SK-N-SH (cell line): ENCODE data around the gene DDIT4. TPM values are rescaled to one million over a fixed set of nuclear protein-coding genes. Genes with fewer than 3 reads are reported as not detected.

Experiments
- CTCF ChIA-PET: fragments of 300-600, 350-600 bp; formaldehyde crosslinking; extraction: SDS; loops from one replicate; lab custom pipeline; 2021; lab: Yijun Ruan, JAX
- POLR2A ChIA-PET: fragments of 350-600 bp; sonication (Branson Sonifier 250); formaldehyde crosslinking; extraction: SDS; loops from one replicate; lab custom pipeline; 2020; ENCODE audit warnings: antibody characterized with exemption, inconsistent platforms; lab: Yijun Ruan, JAX
- DNase-seq: peaks from one replicate; pipeline ENCODE4 v3.0.0; 2012
- H2AFZ ChIP-seq: fragments of 200-600 bp; sonication (generic); 2 replicates; pipeline ENCODE4 v1.8.1; 2016; ENCODE audit warnings: antibody characterized with exemption, mild to moderate bottlenecking, low read depth
- H3F3A ChIP-seq: fragments of 200-600 bp; sonication (generic); replicated peaks from 2 replicates; pipeline ENCODE3; 2016; ENCODE audit warnings: antibody characterized with exemption, mild to moderate bottlenecking; ENCODE audit not compliant: insufficient read depth
- H3K27ac ChIP-seq, 2 experiments: fragments of 200-500 bp in 1 of 2; fragments of 200-600 bp in 1 of 2; sonication (Bioruptor generic) in 1 of 2; sonication (generic), shearing (Covaris generic) in 1 of 2; 2 replicates each; pipeline versions ENCODE4 v1.5.1 to v1.6.1; 2014 to 2016; ENCODE audit warnings: low read depth in 2 of 2, inconsistent platforms in 1 of 2, low read length in 1 of 2, mild to moderate bottlenecking in 1 of 2, mixed read lengths in 1 of 2
- H3K27me3 ChIP-seq: fragments of 200-600 bp; sonication (generic), shearing (Covaris generic); 2 replicates; pipeline ENCODE4 v1.6.1; 2016; ENCODE audit warnings: mixed run types; ENCODE audit not compliant: insufficient read depth
- H3K36me3 ChIP-seq, 2 experiments: fragments of 200-500 bp in 1 of 2; fragments of 200-600 bp in 1 of 2; sonication (Bioruptor generic) in 1 of 2; sonication (generic) in 1 of 2; replicated peaks in 1 of 2; 2 replicates each; pipeline versions ENCODE3 to v1.5.1; 2014 to 2016; ENCODE audit warnings: low read length in 1 of 2, mild to moderate bottlenecking in 1 of 2; ENCODE audit not compliant: insufficient read depth in 2 of 2, control insufficient read depth in 1 of 2
- H3K4me1 ChIP-seq, 2 experiments: fragments of 200-500 bp in 1 of 2; fragments of 200-600 bp in 1 of 2; sonication (Bioruptor generic) in 1 of 2; sonication (generic), shearing (Covaris generic) in 1 of 2; 2 replicates each; pipeline versions ENCODE4 v1.5.1 to v1.6.1; 2014 to 2016; ENCODE audit warnings: low read depth in 1 of 2, low read length in 1 of 2, mixed run types in 1 of 2; ENCODE audit not compliant: insufficient read depth in 2 of 2, control insufficient read depth in 1 of 2
- H3K4me2 ChIP-seq: fragments of 200-600 bp; sonication (generic), shearing (Covaris generic); 2 replicates; pipeline ENCODE4 v1.6.1; 2017; ENCODE audit warnings: mixed run types
- H3K4me3 ChIP-seq, 2 experiments: fragments of 200-500 bp in 1 of 2; fragments of 200-600 bp in 1 of 2; sonication (Bioruptor generic) in 1 of 2; sonication (generic), shearing (Covaris generic) in 1 of 2; 2 replicates each; pipeline versions ENCODE4 v1.5.1 to v1.8.1; 2014 to 2016; ENCODE audit warnings: low read depth in 2 of 2, inconsistent platforms in 1 of 2, low read length in 1 of 2, mild to moderate bottlenecking in 1 of 2, mixed read lengths in 1 of 2, moderate library complexity in 1 of 2
- H3K79me2 ChIP-seq: fragments of 200-600 bp; sonication (generic); 2 replicates; pipeline ENCODE4 v1.8.1; 2017; ENCODE audit warnings: mild to moderate bottlenecking; ENCODE audit not compliant: insufficient read depth
- H3K9ac ChIP-seq: fragments of 200-600 bp; sonication (generic); 2 replicates; pipeline ENCODE4 v1.6.1; 2017; ENCODE audit warnings: mixed run types
- H3K9me2 ChIP-seq: fragments of 200-600 bp; sonication (generic); 2 replicates; pipeline ENCODE4 v1.6.1; 2017; ENCODE audit warnings: mixed run types
- H3K9me3 ChIP-seq: fragments of 200-600 bp; sonication (generic); 2 replicates; pipeline ENCODE4 v1.6.1; 2017; ENCODE audit warnings: mixed run types, mild to moderate bottlenecking, moderate library complexity
- H4K20me1 ChIP-seq: fragments of 200-600 bp; sonication (generic); 2 replicates; pipeline ENCODE4 v1.6.1; 2017; ENCODE audit warnings: mild to moderate bottlenecking, mixed run types; ENCODE audit not compliant: insufficient read depth
- ELF1 ChIP-seq: IDR thresholded peaks from 2 replicates; pipeline ENCODE4 v1.4.0; 2012
- EP300 ChIP-seq, 2 experiments: IDR thresholded peaks; 2 replicates each; pipeline versions ENCODE4 v1.4.0 to v1.6.1; 2012; ENCODE audit warnings: borderline replicate concordance in 1 of 2, low read depth in 1 of 2, low read length in 1 of 2
- EZH2phosphoT487 ChIP-seq: fragments of 200-600 bp; sonication (generic); IDR thresholded peaks from 2 replicates; pipeline ENCODE4 v1.6.1; 2017; ENCODE audit warnings: low read depth, mixed run types, mild to moderate bottlenecking, antibody characterized with exemption, moderate library complexity, borderline replicate concordance
- FOXJ3 ChIP-seq: sonication (generic); formaldehyde crosslinking; IDR thresholded peaks from 2 replicates; pipeline ENCODE4 v1.5.1; 2020; ENCODE audit warnings: mild to moderate bottlenecking, missing genetic modification reagents
- MEF2A ChIP-seq: IDR thresholded peaks from 2 replicates; pipeline ENCODE4 v1.4.0; 2012; ENCODE audit warnings: low read depth, borderline replicate concordance
- NFIC ChIP-seq: IDR thresholded peaks from 2 replicates; pipeline ENCODE4 v1.4.0; 2012; ENCODE audit warnings: borderline replicate concordance
- POLR2AphosphoS5 ChIP-seq: IDR thresholded peaks from 2 replicates; pipeline ENCODE4 v1.6.1; 2012; ENCODE audit warnings: low read depth, low read length
- RFX5 ChIP-seq: IDR thresholded peaks from 2 replicates; pipeline ENCODE4 v1.6.1; 2012; ENCODE audit warnings: mild to moderate bottlenecking, improper control_type of control experiment, low read length
- SIN3A ChIP-seq: IDR thresholded peaks from 2 replicates; pipeline ENCODE4 v1.6.1; 2012; ENCODE audit warnings: low read depth, mild to moderate bottlenecking, low read length, moderate library complexity, borderline replicate concordance
- SMC3 ChIP-seq: IDR thresholded peaks from 2 replicates; pipeline ENCODE4 v1.6.1; 2012; ENCODE audit warnings: low read depth, low read length, improper control_type of control experiment
- WGBS: methylation state at CpG from one replicate; pipeline ENCODE4 v1.1.6; 2017; ENCODE audit warnings: low lambda C conversion rate; 5-methylcytosine and 5-hydroxymethylcytosine counted together
- polyA plus RNA-seq, 3 experiments: library from polyadenylated mRNA; depleted of rRNA; stranded (reverse); fragments of >200 nt; gene quantifications; 2 replicates each; pipeline ENCODE4 v1.2.3, GENCODE V29; 2012
- TF ChIP-seq, protein P1 (sequence below): fragments of 150-350 bp; IDR thresholded peaks from 2 replicates; pipeline ENCODE4 v1.6.1; 2016; ENCODE audit warnings: mild to moderate bottlenecking, low read depth, low read length
- TF ChIP-seq, protein P2 (sequence below): IDR thresholded peaks from 2 replicates; pipeline ENCODE4 v1.4.0; 2012; ENCODE audit warnings: low read depth, borderline replicate concordance
- TF ChIP-seq, protein P3 (sequence below): fragments of 150-350 bp; IDR thresholded peaks from 2 replicates; pipeline ENCODE4 v1.6.1; 2017; ENCODE audit warnings: antibody characterized with exemption, low read length, low read depth, borderline replicate concordance
- TF ChIP-seq, protein P4 (sequence below): IDR thresholded peaks from 2 replicates; pipeline ENCODE4 v1.4.0; 2012; ENCODE audit warnings: low read depth, borderline replicate concordance
- TF ChIP-seq, protein P5 (sequence below): IDR thresholded peaks from 2 replicates; pipeline ENCODE4; 2012

DDIT4 gene
- polyA plus RNA-seq, 1 of the 3 experiments (the other 2 are of a cell fraction), result 24.9 TPM

DNA sequence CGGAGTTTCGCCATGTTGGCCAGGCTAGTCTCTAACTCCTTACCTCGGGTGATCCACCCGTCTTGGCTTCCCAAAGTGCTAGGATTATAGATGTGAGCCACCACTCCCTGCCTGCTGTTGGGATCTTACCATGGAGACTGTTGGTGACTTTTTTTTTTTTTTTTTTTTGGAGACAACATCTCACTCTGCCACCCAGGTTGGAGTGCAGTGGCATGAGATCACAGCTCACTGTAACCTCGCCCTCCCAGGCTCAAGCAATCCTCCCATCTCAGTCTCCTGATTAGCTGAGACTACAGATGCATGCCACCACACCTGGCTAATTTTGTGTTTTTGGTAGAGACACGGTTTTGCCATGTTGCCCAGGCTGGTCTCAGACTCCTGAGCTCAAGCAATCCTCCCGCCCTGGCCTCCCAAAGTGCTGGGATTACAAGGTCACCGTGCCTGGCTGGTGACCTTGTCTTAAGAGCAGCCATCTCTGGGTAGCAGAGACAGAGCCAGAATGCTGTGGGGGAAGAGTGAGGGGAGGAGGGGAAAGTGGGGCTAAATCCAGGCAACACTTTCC lies 32.0 kb upstream of the DDIT4 start:
- Histone ChIP-seq H2AFZ (no peak overlapping the region), H4K20me1 (no peaks in the 10 kb centered on the region), H3F3A (no peaks in the 10 kb centered on the region), H3K79me2 (no peaks in the 10 kb centered on the region), H3K4me3 (no peak overlapping the region), H3K36me3 (peaks cover 0 to 2% of the 10 kb centered on the region in 2 experiments), H3K9ac (no peak overlapping the region), H3K9me3 (no peaks in the 10 kb centered on the region), H3K27ac (no peak overlapping the region), H3K4me1 (peaks cover 6 to 8% of the 10 kb centered on the region in 2 experiments; a peak in 1 of 4 replicates), H3K27me3 (no peaks in the 10 kb centered on the region), H3K4me2 (no peak overlapping the region), H3K9me2 (no peaks in the 10 kb centered on the region)
- no peak for TF ChIP-seq FOXJ3 (CRISPR knock-in tag)
- no peak for TF ChIP-seq POLR2AphosphoS5
- TF ChIP-seq, protein P1, sequence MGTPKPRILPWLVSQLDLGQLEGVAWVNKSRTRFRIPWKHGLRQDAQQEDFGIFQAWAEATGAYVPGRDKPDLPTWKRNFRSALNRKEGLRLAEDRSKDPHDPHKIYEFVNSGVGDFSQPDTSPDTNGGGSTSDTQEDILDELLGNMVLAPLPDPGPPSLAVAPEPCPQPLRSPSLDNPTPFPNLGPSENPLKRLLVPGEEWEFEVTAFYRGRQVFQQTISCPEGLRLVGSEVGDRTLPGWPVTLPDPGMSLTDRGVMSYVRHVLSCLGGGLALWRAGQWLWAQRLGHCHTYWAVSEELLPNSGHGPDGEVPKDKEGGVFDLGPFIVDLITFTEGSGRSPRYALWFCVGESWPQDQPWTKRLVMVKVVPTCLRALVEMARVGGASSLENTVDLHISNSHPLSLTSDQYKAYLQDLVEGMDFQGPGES, result no peak
- no peak for TF ChIP-seq RFX5
- TF ChIP-seq, protein P2, sequence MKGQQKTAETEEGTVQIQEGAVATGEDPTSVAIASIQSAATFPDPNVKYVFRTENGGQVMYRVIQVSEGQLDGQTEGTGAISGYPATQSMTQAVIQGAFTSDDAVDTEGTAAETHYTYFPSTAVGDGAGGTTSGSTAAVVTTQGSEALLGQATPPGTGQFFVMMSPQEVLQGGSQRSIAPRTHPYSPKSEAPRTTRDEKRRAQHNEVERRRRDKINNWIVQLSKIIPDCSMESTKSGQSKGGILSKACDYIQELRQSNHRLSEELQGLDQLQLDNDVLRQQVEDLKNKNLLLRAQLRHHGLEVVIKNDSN, result no peak
- TF ChIP-seq, protein P3, sequence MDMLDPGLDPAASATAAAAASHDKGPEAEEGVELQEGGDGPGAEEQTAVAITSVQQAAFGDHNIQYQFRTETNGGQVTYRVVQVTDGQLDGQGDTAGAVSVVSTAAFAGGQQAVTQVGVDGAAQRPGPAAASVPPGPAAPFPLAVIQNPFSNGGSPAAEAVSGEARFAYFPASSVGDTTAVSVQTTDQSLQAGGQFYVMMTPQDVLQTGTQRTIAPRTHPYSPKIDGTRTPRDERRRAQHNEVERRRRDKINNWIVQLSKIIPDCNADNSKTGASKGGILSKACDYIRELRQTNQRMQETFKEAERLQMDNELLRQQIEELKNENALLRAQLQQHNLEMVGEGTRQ, result no peak
- TF ChIP-seq EP300 (IDR thresholded peaks at IDR 0.05; ENCODE audit: borderline replicate concordance in 1 of 2, low read depth in 1 of 2, low read length in 1 of 2), result no peak
- TF ChIP-seq, protein P4, sequence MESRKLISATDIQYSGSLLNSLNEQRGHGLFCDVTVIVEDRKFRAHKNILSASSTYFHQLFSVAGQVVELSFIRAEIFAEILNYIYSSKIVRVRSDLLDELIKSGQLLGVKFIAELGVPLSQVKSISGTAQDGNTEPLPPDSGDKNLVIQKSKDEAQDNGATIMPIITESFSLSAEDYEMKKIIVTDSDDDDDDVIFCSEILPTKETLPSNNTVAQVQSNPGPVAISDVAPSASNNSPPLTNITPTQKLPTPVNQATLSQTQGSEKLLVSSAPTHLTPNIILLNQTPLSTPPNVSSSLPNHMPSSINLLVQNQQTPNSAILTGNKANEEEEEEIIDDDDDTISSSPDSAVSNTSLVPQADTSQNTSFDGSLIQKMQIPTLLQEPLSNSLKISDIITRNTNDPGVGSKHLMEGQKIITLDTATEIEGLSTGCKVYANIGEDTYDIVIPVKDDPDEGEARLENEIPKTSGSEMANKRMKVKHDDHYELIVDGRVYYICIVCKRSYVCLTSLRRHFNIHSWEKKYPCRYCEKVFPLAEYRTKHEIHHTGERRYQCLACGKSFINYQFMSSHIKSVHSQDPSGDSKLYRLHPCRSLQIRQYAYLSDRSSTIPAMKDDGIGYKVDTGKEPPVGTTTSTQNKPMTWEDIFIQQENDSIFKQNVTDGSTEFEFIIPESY, result no peak
- no peak for TF ChIP-seq NFIC
- TF ChIP-seq ELF1, result no peak
- no peak for TF ChIP-seq SMC3
- no peak for TF ChIP-seq MEF2A
- TF ChIP-seq SIN3A, result no peak
- TF ChIP-seq, protein P5, sequence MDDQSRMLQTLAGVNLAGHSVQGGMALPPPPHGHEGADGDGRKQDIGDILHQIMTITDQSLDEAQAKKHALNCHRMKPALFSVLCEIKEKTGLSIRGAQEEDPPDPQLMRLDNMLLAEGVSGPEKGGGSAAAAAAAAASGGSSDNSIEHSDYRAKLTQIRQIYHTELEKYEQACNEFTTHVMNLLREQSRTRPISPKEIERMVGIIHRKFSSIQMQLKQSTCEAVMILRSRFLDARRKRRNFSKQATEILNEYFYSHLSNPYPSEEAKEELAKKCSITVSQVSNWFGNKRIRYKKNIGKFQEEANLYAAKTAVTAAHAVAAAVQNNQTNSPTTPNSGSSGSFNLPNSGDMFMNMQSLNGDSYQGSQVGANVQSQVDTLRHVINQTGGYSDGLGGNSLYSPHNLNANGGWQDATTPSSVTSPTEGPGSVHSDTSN, result no peak
- TF ChIP-seq EZH2phosphoT487, result no peak
- ChIA-PET CTCF (interaction anchor here (1.8 kb wide), 1 partner anchor 194 kb away, joined by 5 read pairs; no protein-coding TSS in a partner anchor), POLR2A (interaction anchor here (0.8 kb wide), 1 partner anchor 33 kb away, joined by 4 read pairs; no protein-coding TSS in a partner anchor)
- WGBS, result 88% methylated on average over 8 of the region's 8 CpGs
- DNase-seq, result no peak
